Keratinocyte (primary cell): ENCODE results near the gene USP10. TPM values are rescaled to one million over a fixed set of nuclear protein-coding genes. Genes with fewer than 3 reads are reported as not detected.

Source experiments
- DNase-seq: peaks from one replicate; pipeline ENCODE4 v3.0.0-alpha.2; 2011; ENCODE audit warnings: low read depth, missing footprints, low spot score
- FAIRE-seq: peaks from 2 replicates; lab custom pipeline; 2011; peaks lifted over from hg19 to GRCh38; lab: Jason Lieb, UNC
- H2AFZ ChIP-seq: 2 replicates; pipeline ENCODE4 v1.6.0; 2012; ENCODE audit warnings: low read length, control low read depth, inconsistent platforms; ENCODE audit not compliant: control insufficient read depth
- H3K27ac ChIP-seq: 2 replicates; pipeline ENCODE4 v1.5.1; 2011; ENCODE audit warnings: low read length; ENCODE audit not compliant: control insufficient read depth, insufficient read depth
- H3K27me3 ChIP-seq: 3 replicates; pipeline ENCODE4 v1.6.0; 2011; ENCODE audit warnings: low read length; ENCODE audit not compliant: control insufficient read depth, insufficient read depth; ENCODE audit errors: extremely low read depth
- H3K36me3 ChIP-seq, 2 experiments: 2 replicates in 1 of 2; 3 replicates in 1 of 2; pipeline ENCODE4 v1.5.1; 2011; ENCODE audit warnings: low read length in 2 of 2, mild to moderate bottlenecking in 1 of 2; ENCODE audit not compliant: control insufficient read depth in 2 of 2, insufficient read depth in 2 of 2; ENCODE audit errors: extremely low read depth in 1 of 2
- H3K4me1 ChIP-seq: 3 replicates; pipeline ENCODE4 v1.5.1; 2011; ENCODE audit warnings: low read length; ENCODE audit not compliant: control insufficient read depth, insufficient read depth; ENCODE audit errors: extremely low read depth
- H3K4me2 ChIP-seq: 3 replicates; pipeline ENCODE4 v1.6.0; 2011; ENCODE audit warnings: low read depth, low read length; ENCODE audit not compliant: control insufficient read depth, insufficient read depth; ENCODE audit errors: extremely low read depth
- H3K4me3 ChIP-seq, 3 experiments: fragments of 200-600 bp in 1 of 3; sonication (generic) in 1 of 3; 2 replicates in 2 of 3; 3 replicates in 1 of 3; pipeline ENCODE4 v1.5.1; 2011 to 2016; ENCODE audit warnings: low read length in 3 of 3, mild to moderate bottlenecking in 3 of 3, control low read depth in 2 of 3, inconsistent platforms in 1 of 3, low read depth in 1 of 3, mixed read lengths in 1 of 3, mixed run types in 1 of 3, moderate library complexity in 1 of 3; ENCODE audit not compliant: control insufficient read depth in 2 of 3, insufficient read depth in 2 of 3; ENCODE audit errors: extremely low read depth in 1 of 3
- H3K79me2 ChIP-seq: 2 replicates; pipeline ENCODE4 v1.6.0; 2012; ENCODE audit warnings: low read length; ENCODE audit not compliant: control insufficient read depth, insufficient read depth
- H3K9ac ChIP-seq: 3 replicates; pipeline ENCODE4 v1.6.0; 2011; ENCODE audit warnings: low read length; ENCODE audit not compliant: control insufficient read depth, insufficient read depth; ENCODE audit errors: extremely low read depth
- H3K9me1 ChIP-seq: 3 replicates; pipeline ENCODE4 v1.6.0; 2011; ENCODE audit warnings: low read length; ENCODE audit not compliant: control insufficient read depth, insufficient read depth; ENCODE audit errors: extremely low read depth
- H3K9me3 ChIP-seq: 2 replicates; pipeline ENCODE4 v1.5.1; 2012; ENCODE audit warnings: low read depth, low read length; ENCODE audit not compliant: control insufficient read depth
- H4K20me1 ChIP-seq: 3 replicates; pipeline ENCODE4 v1.6.0; 2011; ENCODE audit warnings: low read length; ENCODE audit not compliant: control insufficient read depth, insufficient read depth; ENCODE audit errors: extremely low read depth
- CTCF ChIP-seq, 3 experiments: IDR thresholded peaks in 1 of 3; conservative IDR thresholded peaks in 1 of 3; optimal IDR thresholded peaks in 1 of 3; 2 replicates in 2 of 3; 3 replicates in 1 of 3; pipeline versions ENCODE3 to v1.5.1; 2011; ENCODE audit warnings: low read length in 3 of 3, mild to moderate bottlenecking in 3 of 3, moderate library complexity in 2 of 3, control low read depth in 1 of 3, inconsistent platforms in 1 of 3; ENCODE audit not compliant: insufficient read depth in 2 of 3; ENCODE audit errors: extremely low read depth in 1 of 3
- EZH2 ChIP-seq: IDR thresholded peaks from one replicate; pipeline ENCODE4 v1.6.1; 2012; ENCODE audit warnings: inconsistent platforms, mild to moderate bottlenecking, low read length, moderate library complexity
- dilution Hi-C: fragments of 300-500 bp; cut with MboI; formaldehyde crosslinking; loops from one replicate; pipeline ENCODE4 v1.7.0; 2020; ENCODE audit warnings: low sequenced_read_pairs; ENCODE audit not compliant: extremely low pct_ligation_motif_present
- polyA plus RNA-seq, 5 experiments: library from polyadenylated mRNA; depleted of rRNA in 3 of 5; stranded (reverse) in 3 of 5; stranded (forward) in 1 of 5; unstranded in 1 of 5; fragments of >200 nt; gene quantifications; 1 replicate in 1 of 5; 2 replicates in 3 of 5; 3 replicates in 1 of 5; pipeline versions ENCODE4 v1.2.1 to v1.2.3, GENCODE V29; 2011 to 2012; ENCODE audit warnings: missing spikeins in 2 of 5, low read depth in 1 of 5, low replicate concordance in 1 of 5

USP10 gene
- polyA plus RNA-seq, 1 donor (not counting 4 experiments of a cell fraction or from before 2014, with no cell fraction given): 92.0 TPM

GRCh38 chr16:84823926-84824325 is 124.1 kb downstream of the USP10 start:
- Histone ChIP-seq H3K9ac (no peak overlapping the region), H3K9me1 (no peaks in the 10 kb centered on the region), H3K9me3 (no peaks in the 10 kb centered on the region), H3K27me3 (peaks cover 19% of the 10 kb centered on the region), H3K79me2 (no peaks in the 10 kb centered on the region), H2AFZ (no peak overlapping the region), H4K20me1 (peaks cover 6% of the 10 kb centered on the region), H3K27ac (no peak overlapping the region), H3K36me3 (no peaks in the 10 kb centered on the region), H3K4me3 (no peak overlapping the region), H3K4me2 (no peak overlapping the region), H3K4me1 (peaks cover 13% of the 10 kb centered on the region)
- TF ChIP-seq EZH2: no peak
- no peak for FAIRE-seq
- dilution Hi-C loops: no loop called here
- DNase-seq: no peak

- dilution Hi-C loops: no loop called here
- peaks cover 6% of the 10 kb centered on the region for H3K27me3 ChIP-seq
- H3K4me3 ChIP-seq: no peak overlapping the region
- no peak overlapping the region for H2AFZ ChIP-seq
- H3K9me3 ChIP-seq: no peaks in the 10 kb centered on the region
- H3K9me1 ChIP-seq: no peaks in the 10 kb centered on the region
- H3K27ac ChIP-seq: no peak overlapping the region
- no peaks in the 10 kb centered on the region for H3K36me3 ChIP-seq
- H3K9ac ChIP-seq: no peak overlapping the region
- H3K79me2 ChIP-seq: no peaks in the 10 kb centered on the region
- TF ChIP-seq CTCF (optimal IDR thresholded peaks at IDR 0.05 in 1 of 3, IDR thresholded peaks at IDR 0.05 in 1 of 3, conservative IDR thresholded peaks at IDR 0.05 in 1 of 3; ENCODE audit: extremely low read depth in 1 of 3, insufficient read depth in 2 of 3, low read length in 3 of 3): no peak
- TF ChIP-seq EZH2: no peak
- no peaks in the 10 kb centered on the region for H3K4me1 ChIP-seq
- DNase-seq (no peak), FAIRE-seq (no peak)
- H4K20me1 ChIP-seq: no peaks in the 10 kb centered on the region
- no peak overlapping the region for H3K4me2 ChIP-seq
Observed at GRCh38 chr16:84825896-84826557, 126.2 kb downstream of the USP10 start.

GRCh38 chr16:84826558-84826941 is 126.8 kb downstream of the USP10 start:
- Histone ChIP-seq H4K20me1 (no peaks in the 10 kb centered on the region), H3K36me3 (no peaks in the 10 kb centered on the region), H3K27ac (no peak overlapping the region), H3K9me3 (no peaks in the 10 kb centered on the region), H2AFZ (no peak overlapping the region), H3K27me3 (peaks cover 4% of the 10 kb centered on the region), H3K9me1 (no peaks in the 10 kb centered on the region), H3K4me1 (no peaks in the 10 kb centered on the region), H3K4me2 (no peak overlapping the region), H3K79me2 (no peaks in the 10 kb centered on the region), H3K9ac (no peak overlapping the region), H3K4me3 (no peak overlapping the region)
- no peak for TF ChIP-seq CTCF (optimal IDR thresholded peaks at IDR 0.05 in 1 of 3, IDR thresholded peaks at IDR 0.05 in 1 of 3, conservative IDR thresholded peaks at IDR 0.05 in 1 of 3; ENCODE audit: extremely low read depth in 1 of 3, insufficient read depth in 2 of 3, low read length in 3 of 3)
- TF ChIP-seq EZH2: no peak
- no peak for DNase-seq
- dilution Hi-C loops: no loop called here
- no peak for FAIRE-seq
